HCT116 (cell line): ENCODE results near the gene RFLNA. TPM values are rescaled to one million over a fixed set of nuclear protein-coding genes. Genes with fewer than 3 reads are reported as not detected.

Source experiments
- ATAC-seq: fragments of 200-7000 bp; cut with Tn5 transposase; 2 replicates; pipeline ENCODE4 v1.9.1; 2020; ENCODE audit warnings: mild to moderate bottlenecking, moderate library complexity
- BruUV-seq: library from RNA; stranded (reverse); fragments of 400-500 nt; replicated peaks from 2 replicates; lab custom pipeline; 2021; lab: Mats Ljungman, UMichigan
- CTCF ChIA-PET: fragments of 300-600 bp; sonication (Branson Sonifier 250); formaldehyde crosslinking; loops from one replicate; lab custom pipeline; 2021; ENCODE audit warnings: antibody characterized with exemption; lab: Charles Lee
- POLR2A ChIA-PET: fragments of 300-600, 350-600 bp; sonication (Branson Sonifier 250); formaldehyde crosslinking; loops from one replicate; lab custom pipeline; 2021; ENCODE audit warnings: antibody characterized with exemption; lab: Charles Lee
- RAD21 ChIA-PET, 2 experiments: fragments of 300-600 bp; sonication (Branson Sonifier 250); formaldehyde crosslinking; loops; one replicate each; lab custom pipeline; 2023; ENCODE audit warnings: low total read pairs in 2 of 2; ENCODE audit not compliant: uncharacterized antibody in 2 of 2, unreplicated experiment in 2 of 2, low non-redundant PET in 1 of 2; lab: Charles Lee
- DNase-seq: peaks from one replicate; pipeline ENCODE4 v3.0.0-alpha.2; 2010; ENCODE audit warnings: low read depth, low spot score
- H2AFZ ChIP-seq: fragments of 200-600 bp; shearing (Covaris generic), sonication (generic); 2 replicates; pipeline ENCODE4 v1.6.1; 2017; ENCODE audit warnings: low read depth, mixed run types, mixed read lengths, antibody characterized with exemption, low read length; ENCODE audit not compliant: poor library complexity, severe bottlenecking
- H3K27ac ChIP-seq: 2 replicates; pipeline ENCODE4 v1.5.1; 2012; ENCODE audit warnings: low read depth, low read length
- H3K27me3 ChIP-seq: fragments of 200-600 bp; sonication (generic); 2 replicates; pipeline ENCODE4 v1.6.1; 2016; ENCODE audit warnings: mixed run types, low read length, mixed read lengths; ENCODE audit not compliant: insufficient read depth
- H3K36me3 ChIP-seq, 2 experiments: fragments of 200-500 bp in 1 of 2; fragments of 200-600 bp in 1 of 2; sonication (Bioruptor generic) in 1 of 2; sonication (generic) in 1 of 2; 2 replicates each; pipeline versions ENCODE4 v1.5.1 to v1.6.1; 2014 to 2016; ENCODE audit warnings: low read length in 2 of 2, inconsistent platforms in 1 of 2, mixed read lengths in 1 of 2, mixed run types in 1 of 2; ENCODE audit not compliant: insufficient read depth in 2 of 2, control insufficient read depth in 1 of 2
- H3K4me1 ChIP-seq, 2 experiments: fragments of 200-600 bp in 1 of 2; sonication (generic) in 1 of 2; 2 replicates each; pipeline versions ENCODE4 v1.5.1 to v1.6.1; 2012 to 2017; ENCODE audit warnings: low read length in 2 of 2, inconsistent platforms in 1 of 2, mild to moderate bottlenecking in 1 of 2, mixed read lengths in 1 of 2, mixed run types in 1 of 2, moderate library complexity in 1 of 2; ENCODE audit not compliant: insufficient read depth in 2 of 2, control insufficient read depth in 1 of 2
- H3K4me2 ChIP-seq: fragments of 200-600 bp; sonication (generic); 2 replicates; pipeline ENCODE4 v1.6.1; 2017; ENCODE audit warnings: mixed run types, low read length, mixed read lengths
- H3K4me3 ChIP-seq, 2 experiments: fragments of 200-600 bp in 1 of 2; sonication (generic) in 1 of 2; replicated peaks in 1 of 2; 2 replicates each; pipeline ENCODE4 v1.5.1; 2011 to 2016; ENCODE audit warnings: low read length in 2 of 2, control low read depth in 1 of 2, low read depth in 1 of 2, mild to moderate bottlenecking in 1 of 2, mixed read lengths in 1 of 2, mixed run types in 1 of 2
- H3K79me2 ChIP-seq: fragments of 200-600 bp; sonication (generic); 2 replicates; pipeline ENCODE4 v1.6.1; 2017; ENCODE audit warnings: mild to moderate bottlenecking, mixed run types, low read length, moderate library complexity, mixed read lengths; ENCODE audit not compliant: insufficient read depth
- H3K9ac ChIP-seq: fragments of 200-600 bp; sonication (generic); 2 replicates; pipeline ENCODE4 v1.6.1; 2016; ENCODE audit warnings: low read length, mixed read lengths
- H3K9me2 ChIP-seq: fragments of 200-600 bp; sonication (generic), shearing (Covaris generic); 2 replicates; pipeline ENCODE4 v1.6.1; 2017; ENCODE audit warnings: mixed run types, mild to moderate bottlenecking, moderate library complexity; ENCODE audit not compliant: insufficient read depth
- H3K9me3 ChIP-seq, 2 experiments: fragments of 200-500 bp in 1 of 2; fragments of 200-600 bp in 1 of 2; sonication (Bioruptor generic) in 1 of 2; sonication (generic) in 1 of 2; 2 replicates each; pipeline ENCODE4 v1.6.1; 2014 to 2017; ENCODE audit warnings: low read length in 2 of 2, mixed read lengths in 2 of 2, inconsistent platforms in 1 of 2, low read depth in 1 of 2, mild to moderate bottlenecking in 1 of 2, mixed run types in 1 of 2, moderate library complexity in 1 of 2; ENCODE audit not compliant: control insufficient read depth in 1 of 2, insufficient read depth in 1 of 2
- H4K20me1 ChIP-seq: fragments of 200-600 bp; sonication (generic), shearing (Covaris generic); 2 replicates; pipeline ENCODE4 v1.6.1; 2017; ENCODE audit warnings: mixed run types, mild to moderate bottlenecking, moderate library complexity; ENCODE audit not compliant: insufficient read depth
- CBX3 ChIP-seq: IDR thresholded peaks from 2 replicates; pipeline ENCODE4 v1.6.1; 2012; ENCODE audit warnings: low read depth
- CTCF ChIP-seq, 3 experiments: fragments of 200-600 bp in 1 of 3; sonication (generic) in 1 of 3; IDR thresholded peaks in 2 of 3; conservative IDR thresholded peaks in 1 of 3; 2 replicates each; pipeline ENCODE4 v1.5.1; 2012 to 2017; ENCODE audit warnings: low read depth in 2 of 3, low read length in 2 of 3, antibody characterized with exemption in 1 of 3, borderline replicate concordance in 1 of 3, control low read depth in 1 of 3, mild to moderate bottlenecking in 1 of 3, mixed read lengths in 1 of 3, mixed run types in 1 of 3, moderate library complexity in 1 of 3; ENCODE audit not compliant: insufficient read depth in 1 of 3
- EZH2 ChIP-seq: fragments of 200-600 bp; sonication (generic); IDR thresholded peaks from 2 replicates; pipeline ENCODE4 v1.6.1; 2017; ENCODE audit warnings: antibody characterized with exemption, mixed run types
- EZH2phosphoT487 ChIP-seq: fragments of 200-600 bp; IDR thresholded peaks from 2 replicates; pipeline ENCODE4 v1.6.1; 2018; ENCODE audit warnings: antibody characterized with exemption, borderline replicate concordance
- JUND ChIP-seq: IDR thresholded peaks from 2 replicates; pipeline ENCODE4 v1.6.1; 2012
- POLR2A ChIP-seq: IDR thresholded peaks from 2 replicates; pipeline ENCODE4 v1.7.0; 2011; ENCODE audit warnings: borderline replicate concordance; ENCODE audit not compliant: insufficient read depth, insufficient read length; ENCODE audit errors: extremely low read depth
- POLR2AphosphoS5 ChIP-seq: IDR thresholded peaks from 2 replicates; pipeline ENCODE4 v1.6.1; 2011; ENCODE audit warnings: mild to moderate bottlenecking, low read depth, low read length, moderate library complexity
- SIN3A ChIP-seq: IDR thresholded peaks from 2 replicates; pipeline ENCODE4 v1.6.1; 2012; ENCODE audit warnings: low read depth
- SP1 ChIP-seq: IDR thresholded peaks from 2 replicates; pipeline ENCODE4 v1.6.1; 2012; ENCODE audit warnings: low read depth
- TCF7L2 ChIP-seq: IDR thresholded peaks from 2 replicates; pipeline ENCODE4 v1.7.0; 2011; ENCODE audit warnings: borderline replicate concordance, inconsistent platforms; ENCODE audit not compliant: insufficient read depth, insufficient read length; ENCODE audit errors: extremely low read depth
- YY1 ChIP-seq: IDR thresholded peaks from 2 replicates; pipeline ENCODE4 v1.6.1; 2011; ENCODE audit warnings: low read length, low read depth, moderate library complexity, mild to moderate bottlenecking; ENCODE audit not compliant: insufficient replicate concordance; ENCODE audit errors: extremely low read depth
- ZNF274 ChIP-seq: fragments of 200-500 bp; sonication (Bioruptor generic); IDR thresholded peaks from 2 replicates; pipeline ENCODE4 v1.6.1; 2014; ENCODE audit warnings: mild to moderate bottlenecking, low read depth, low read length, inconsistent platforms
- intact Hi-C: fragments of 100-400 bp; cut with micrococcal nuclease; formaldehyde crosslinking; loops from 2 replicates; pipeline ENCODE4 v1.10.0; 2022
- total RNA-seq: library from RNA; stranded (reverse); gene quantifications from one replicate; pipeline ENCODE4 v1.2.1, GENCODE V29; 2021; ENCODE audit not compliant: unreplicated experiment
- TF ChIP-seq, protein P1 (sequence below): IDR thresholded peaks from 2 replicates; pipeline ENCODE4 v1.6.1; 2012
- TF ChIP-seq, protein P2 (sequence below): IDR thresholded peaks from 2 replicates; pipeline ENCODE4 v1.6.1; 2012

The RFLNA gene
- total RNA-seq, 1 experiment from 2014 or later, result not detected

DNA sequence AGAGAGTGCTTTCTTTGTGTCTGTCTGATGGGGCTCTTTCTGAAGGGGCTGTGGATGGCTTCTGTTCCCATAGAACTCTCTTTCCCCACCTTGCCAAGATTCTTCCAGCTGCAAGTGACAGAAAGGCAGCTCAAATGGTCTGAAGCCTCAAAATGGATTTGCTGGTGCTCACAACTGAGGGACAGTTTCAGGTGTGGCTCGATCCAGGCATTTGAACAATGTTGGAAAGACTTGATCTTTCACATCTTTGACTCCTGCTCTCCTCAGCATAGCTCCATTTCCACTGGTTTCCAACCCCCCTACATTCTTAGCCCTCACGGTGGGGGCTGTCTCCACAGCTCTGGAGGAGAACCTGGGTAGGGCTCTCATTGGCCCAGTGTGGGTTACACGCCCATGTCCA lies 15.9 kb downstream of the RFLNA start:
- Histone ChIP-seq H3K9me3 (no peaks in the 10 kb centered on the region), H3K4me1 (no peaks in the 10 kb centered on the region), H3K9ac (no peak overlapping the region), H2AFZ (no peak overlapping the region), H3K4me2 (no peak overlapping the region), H4K20me1 (no peaks in the 10 kb centered on the region), H3K4me3 (no peak overlapping the region), H3K9me2 (no peaks in the 10 kb centered on the region), H3K36me3 (no peaks in the 10 kb centered on the region), H3K27me3 (no peaks in the 10 kb centered on the region), H3K27ac (no peak overlapping the region), H3K79me2 (no peaks in the 10 kb centered on the region)
- RAD21 ChIA-PET, result no interaction called here
- intact Hi-C loops, result no loop called here
- no TSS peak for BruUV-seq
- DNase-seq (no peak), ATAC-seq (peak; percentile 15; the same call in 1 of the 2 replicates)
- CTCF ChIA-PET, result interaction anchor here (1.4 kb wide), 1 partner anchor 278 kb away, joined by 5 read pairs; no protein-coding TSS in a partner anchor
- POLR2A ChIA-PET, result no interaction called here
- no peak for TF ChIP-seq TCF7L2
- TF ChIP-seq EZH2, result no peak
- TF ChIP-seq ZNF274, result no peak
- no peak for TF ChIP-seq SP1
- TF ChIP-seq, protein P1, sequence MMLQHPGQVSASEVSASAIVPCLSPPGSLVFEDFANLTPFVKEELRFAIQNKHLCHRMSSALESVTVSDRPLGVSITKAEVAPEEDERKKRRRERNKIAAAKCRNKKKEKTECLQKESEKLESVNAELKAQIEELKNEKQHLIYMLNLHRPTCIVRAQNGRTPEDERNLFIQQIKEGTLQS, result no peak
- no peak for TF ChIP-seq SIN3A
- no peak for TF ChIP-seq POLR2AphosphoS5
- TF ChIP-seq CBX3, result no peak
- TF ChIP-seq YY1, result no peak
- TF ChIP-seq, protein P2, sequence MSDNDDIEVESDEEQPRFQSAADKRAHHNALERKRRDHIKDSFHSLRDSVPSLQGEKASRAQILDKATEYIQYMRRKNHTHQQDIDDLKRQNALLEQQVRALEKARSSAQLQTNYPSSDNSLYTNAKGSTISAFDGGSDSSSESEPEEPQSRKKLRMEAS, result no peak
- no peak for TF ChIP-seq POLR2A
- no peak for TF ChIP-seq JUND
- TF ChIP-seq EZH2phosphoT487, result no peak
- no peak for TF ChIP-seq CTCF (IDR thresholded peaks at IDR 0.05 in 2 of 3, conservative IDR thresholded peaks at IDR 0.05 in 1 of 3; ENCODE audit: borderline replicate concordance in 1 of 3, insufficient read depth in 1 of 3, low read depth in 2 of 3, low read length in 2 of 3)
